HepG2 (cell line): ENCODE results near the gene NUFIP1. TPM values are rescaled to one million over a fixed set of nuclear protein-coding genes. Genes with fewer than 3 reads are reported as not detected.

Source experiments
- ATAC-seq: fragments of 200-7000 bp; cut with Tn5 transposase; 3 replicates; pipeline ENCODE4 v1.9.1; 2020; ENCODE audit warnings: mild to moderate bottlenecking, moderate library complexity
- BruUV-seq: library from RNA; stranded (reverse); fragments of 400-500 nt; replicated peaks from 2 replicates; lab custom pipeline; 2021; lab: Mats Ljungman, UMichigan
- CTCF ChIA-PET: fragments of 300-600 bp; formaldehyde crosslinking; extraction: SDS; loops from one replicate; lab custom pipeline; 2021; ENCODE audit warnings: low total read pairs, inconsistent platforms, low intra/inter-chr PET ratio; lab: Yijun Ruan, JAX
- POLR2A ChIA-PET: fragments of 350-600 bp; sonication (Branson Sonifier 250); formaldehyde crosslinking; loops from one replicate; lab custom pipeline; 2020; ENCODE audit warnings: antibody characterized with exemption, inconsistent platforms; lab: Yijun Ruan, JAX
- DNase-seq: peaks from one replicate; pipeline ENCODE4 v3.0.0-alpha.2; 2015; ENCODE audit warnings: low spot score
- FAIRE-seq: peaks from 3 replicates; lab custom pipeline; 2011; peaks lifted over from hg19 to GRCh38; lab: Jason Lieb, UNC
- H2AFZ ChIP-seq: one replicate; pipeline ENCODE4 v1.6.1; 2011; ENCODE audit warnings: low read length, inconsistent platforms
- H3K27ac ChIP-seq: fragments of 300-600 bp; 3 replicates; pipeline ENCODE4 v1.8.0; 2011; ENCODE audit warnings: mixed run types, mild to moderate bottlenecking, mixed read lengths, low read length, inconsistent platforms; ENCODE audit not compliant: insufficient read depth; ENCODE audit errors: extremely low read length
- H3K27me3 ChIP-seq, 2 experiments: fragments of 200-600 bp in 1 of 2; 2 replicates in 1 of 2; 3 replicates in 1 of 2; pipeline versions ENCODE4 v1.6.0 to v1.8.0; 2011; ENCODE audit warnings: low read length in 2 of 2, mild to moderate bottlenecking in 2 of 2, moderate library complexity in 2 of 2, inconsistent platforms in 1 of 2; ENCODE audit not compliant: insufficient read depth in 2 of 2, control insufficient read depth in 1 of 2
- H3K36me3 ChIP-seq, 2 experiments: fragments of 200-600 bp in 1 of 2; replicated peaks in 1 of 2; 2 replicates in 1 of 2; 3 replicates in 1 of 2; pipeline versions ENCODE4 v1.5.1 to v1.8.0; 2011; ENCODE audit warnings: low read length in 2 of 2, inconsistent platforms in 1 of 2; ENCODE audit not compliant: insufficient read depth in 2 of 2, control insufficient read depth in 1 of 2
- H3K4me1 ChIP-seq: 2 replicates; pipeline ENCODE4 v1.5.1; 2012; ENCODE audit warnings: low read length, inconsistent platforms; ENCODE audit not compliant: insufficient read depth
- H3K4me2 ChIP-seq: 2 replicates; pipeline ENCODE4 v1.6.0; 2011; ENCODE audit warnings: low read depth, low read length, inconsistent platforms
- H3K4me3 ChIP-seq, 3 experiments: fragments of 200-600 bp in 1 of 3; sonication (generic), shearing (Covaris generic) in 1 of 3; replicated peaks in 1 of 3; 2 replicates each; pipeline ENCODE4 v1.5.1; 2011 to 2016; ENCODE audit warnings: low read length in 3 of 3, inconsistent platforms in 2 of 3, low read depth in 2 of 3, mild to moderate bottlenecking in 2 of 3, control low read depth in 1 of 3, mixed read lengths in 1 of 3; ENCODE audit not compliant: insufficient read depth in 1 of 3
- H3K79me2 ChIP-seq: one replicate; pipeline ENCODE4 v1.6.1; 2011; ENCODE audit warnings: low read length, inconsistent platforms; ENCODE audit not compliant: insufficient read depth
- H3K9ac ChIP-seq: 2 replicates; pipeline ENCODE4 v1.6.0; 2011; ENCODE audit warnings: mild to moderate bottlenecking, low read depth, low read length, inconsistent platforms; ENCODE audit not compliant: insufficient read depth
- H3K9me3 ChIP-seq: 2 replicates; pipeline ENCODE4 v1.5.1; 2012; ENCODE audit warnings: mild to moderate bottlenecking, low read length
- H4K20me1 ChIP-seq: 2 replicates; pipeline ENCODE4 v1.6.0; 2011; ENCODE audit warnings: inconsistent platforms, mild to moderate bottlenecking, low read length, moderate library complexity; ENCODE audit not compliant: insufficient read depth
- CREB1 ChIP-seq, 2 experiments: fragments of 450-650 bp in 1 of 2; IDR thresholded peaks; 2 replicates each; pipeline ENCODE4 v1.6.1; 2016 to 2017; ENCODE audit warnings: control low read depth in 1 of 2, mild to moderate bottlenecking in 1 of 2, missing compliant biosample characterization in 1 of 2, missing genetic modification characterization in 1 of 2
- FOXK2 ChIP-seq: fragments of 450-650 bp; IDR thresholded peaks from 2 replicates; pipeline ENCODE4 v1.6.1; 2016
- MTA3 ChIP-seq: sonication (generic); formaldehyde crosslinking; IDR thresholded peaks from 2 replicates; pipeline ENCODE4 v1.4.0; 2020; ENCODE audit warnings: missing genetic modification reagents
- MZF1 ChIP-seq: sonication (generic); formaldehyde crosslinking; IDR thresholded peaks from 2 replicates; pipeline ENCODE4 v1.8.1; 2023; ENCODE audit warnings: mild to moderate bottlenecking, missing genetic modification reagents, borderline replicate concordance
- TP53 ChIP-seq: sonication (generic); formaldehyde crosslinking; conservative IDR thresholded peaks from 2 replicates; pipeline ENCODE4 v1.4.0; 2020; ENCODE audit warnings: missing genetic modification reagents
- ZBTB3 ChIP-seq: sonication (generic); formaldehyde crosslinking; IDR thresholded peaks from 2 replicates; pipeline ENCODE4 v1.4.0; 2020; ENCODE audit warnings: low read depth, mild to moderate bottlenecking, moderate library complexity, missing genetic modification reagents, borderline replicate concordance
- ZNF10 ChIP-seq: sonication (generic); formaldehyde crosslinking; IDR thresholded peaks from 2 replicates; pipeline ENCODE4 v1.4.0; 2020; ENCODE audit warnings: mild to moderate bottlenecking, low read depth, missing genetic modification reagents, borderline replicate concordance
- ZNF317 ChIP-seq: sonication (generic); formaldehyde crosslinking; IDR thresholded peaks from 2 replicates; pipeline ENCODE4 v1.5.0; 2020; ENCODE audit warnings: mild to moderate bottlenecking, missing genetic modification reagents
- ZNF713 ChIP-seq: sonication (generic); formaldehyde crosslinking; IDR thresholded peaks from 2 replicates; pipeline ENCODE4 v1.4.0; 2020; ENCODE audit warnings: mild to moderate bottlenecking, missing genetic modification reagents
- ZNF746 ChIP-seq: sonication (generic); formaldehyde crosslinking; IDR thresholded peaks from 2 replicates; pipeline ENCODE4 v1.8.0; 2022; ENCODE audit warnings: mild to moderate bottlenecking, missing genetic modification reagents
- ZNF841 ChIP-seq: sonication (generic); formaldehyde crosslinking; IDR thresholded peaks from 2 replicates; pipeline ENCODE4 v1.8.1; 2023; ENCODE audit warnings: missing genetic modification reagents, borderline replicate concordance
- WGBS: methylation state at CpG from one replicate; pipeline ENCODE4 v1.1.6; 2017; ENCODE audit warnings: low lambda C conversion rate; 5-methylcytosine and 5-hydroxymethylcytosine counted together
- in situ Hi-C: cut with HindIII; loops from 2 replicates; pipeline ENCODE4 v1.10.0; 2017; ENCODE audit warnings: low pct_unique_long_range_greater_than_20kb; ENCODE audit not compliant: extremely low pct_ligation_motif_present
- intact Hi-C: fragments of 100-400 bp; cut with micrococcal nuclease; formaldehyde crosslinking; loops from one replicate; pipeline ENCODE4 v1.10.0; 2022; ENCODE audit not compliant: unreplicated experiment
- polyA plus RNA-seq, 8 experiments: library from polyadenylated mRNA; depleted of rRNA in 3 of 8; stranded (reverse) in 7 of 8; unstranded in 1 of 8; fragments of >200 nt; fragmentation: Illumina TruSeq in 4 of 8; extraction: Trizol in 4 of 8; gene quantifications; 2 replicates each; pipeline versions ENCODE4 v1.2.1 to v1.2.3, GENCODE V29; 2011 to 2016; ENCODE audit warnings: low read depth in 4 of 8, missing spikeins in 1 of 8, mixed read lengths in 1 of 8; ENCODE audit not compliant: insufficient read depth in 1 of 8
- total RNA-seq, 5 experiments: library from RNA; depleted of rRNA; stranded (reverse); fragments of >200 nt; fragmentation: Illumina TruSeq; extraction: Trizol; gene quantifications; 2 replicates each; pipeline ENCODE4 v1.2.3, GENCODE V29; 2016; ENCODE audit warnings: low read depth in 1 of 5

NUFIP1 gene
- total and polyA plus RNA-seq, 2 of the 13 experiments (the other 11 are each of a cell fraction or from before 2014, with no cell fraction given) = 1.9 to 10.3 TPM

- TF ChIP-seq TP53 (no peak), ZNF713 (CRISPR knock-in tag) (no peak), FOXK2 (no peak), ZNF10 (CRISPR knock-in tag) (no peak), ZNF841 (CRISPR knock-in tag) (no peak), MZF1 (CRISPR knock-in tag) (no peak), ZBTB3 (CRISPR knock-in tag) (no peak), ZNF317 (no peak), ZNF746 (CRISPR knock-in tag) (no peak), MTA3 (CRISPR knock-in tag) (no peak), CREB1 (IDR thresholded peaks at IDR 0.05) (no peak), CREB1 (CRISPR knock-in tag; IDR thresholded peaks at IDR 0.05) (no peak)
- FAIRE-seq = no peak
- no TSS peak for BruUV-seq
- Histone ChIP-seq H3K4me3 (no peak overlapping the region), H3K4me2 (no peak overlapping the region), H3K27me3 (no peaks in the 10 kb centered on the region; a peak in 1 of 5 replicates), H3K79me2 (no peaks in the 10 kb centered on the region), H3K36me3 (no peaks in the 10 kb centered on the region), H3K9me3 (no peaks in the 10 kb centered on the region), H3K9ac (no peak overlapping the region), H4K20me1 (no peaks in the 10 kb centered on the region), H3K4me1 (no peaks in the 10 kb centered on the region), H3K27ac (no peak overlapping the region), H2AFZ (no peak overlapping the region)
- no peak for ATAC-seq
- CTCF ChIA-PET = no interaction called here
- DNase-seq = no peak
- in situ Hi-C loops = no loop called here
- 57% methylated on average over 7 of the region's 7 CpGs for WGBS
- POLR2A ChIA-PET = interaction anchor here (0.5 kb wide), 1 partner anchor 422 kb away, joined by 4 read pairs; no protein-coding TSS in a partner anchor
- intact Hi-C loops = no loop called here
Measured at GRCh38 chr13:44932850-44933251, 56.4 kb downstream of the NUFIP1 start.
